Measurements from ENCODE around the gene GREB1.

GREB1 gene

DNA sequence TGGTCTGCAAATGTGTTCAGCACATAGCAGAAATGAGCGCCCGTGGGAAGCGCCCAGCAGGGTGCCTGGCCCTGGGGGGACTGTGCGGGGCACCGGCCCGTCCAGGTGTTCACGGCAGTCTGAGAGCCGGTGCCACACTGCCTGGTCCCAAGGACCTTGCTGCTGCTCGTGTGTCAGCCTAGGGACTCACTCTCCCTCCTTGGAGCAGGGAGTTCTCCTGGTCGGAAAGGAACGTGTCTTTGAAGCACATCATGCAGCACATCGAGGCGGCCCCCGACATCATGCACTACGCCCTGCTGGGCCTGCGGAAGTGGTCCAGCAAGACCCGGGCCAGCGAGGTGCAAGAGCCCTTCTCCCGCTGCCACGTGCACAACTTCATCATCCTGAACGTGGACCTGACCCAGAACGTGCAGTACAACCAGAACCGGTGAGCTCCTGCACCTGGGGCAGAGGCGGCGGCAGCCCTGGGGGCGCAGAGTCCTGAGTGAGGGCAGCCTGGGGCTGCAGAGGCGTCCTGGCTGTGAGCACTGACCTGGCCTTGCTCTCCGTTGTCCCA lies 100.2 kb downstream of the GREB1 start:
- H3K4me1 ChIP-seq (ENCODE audit: low read depth, poor library complexity, severe bottlenecking) = no peaks in the 10 kb centered on the region
- TF ChIP-seq, protein P1, sequence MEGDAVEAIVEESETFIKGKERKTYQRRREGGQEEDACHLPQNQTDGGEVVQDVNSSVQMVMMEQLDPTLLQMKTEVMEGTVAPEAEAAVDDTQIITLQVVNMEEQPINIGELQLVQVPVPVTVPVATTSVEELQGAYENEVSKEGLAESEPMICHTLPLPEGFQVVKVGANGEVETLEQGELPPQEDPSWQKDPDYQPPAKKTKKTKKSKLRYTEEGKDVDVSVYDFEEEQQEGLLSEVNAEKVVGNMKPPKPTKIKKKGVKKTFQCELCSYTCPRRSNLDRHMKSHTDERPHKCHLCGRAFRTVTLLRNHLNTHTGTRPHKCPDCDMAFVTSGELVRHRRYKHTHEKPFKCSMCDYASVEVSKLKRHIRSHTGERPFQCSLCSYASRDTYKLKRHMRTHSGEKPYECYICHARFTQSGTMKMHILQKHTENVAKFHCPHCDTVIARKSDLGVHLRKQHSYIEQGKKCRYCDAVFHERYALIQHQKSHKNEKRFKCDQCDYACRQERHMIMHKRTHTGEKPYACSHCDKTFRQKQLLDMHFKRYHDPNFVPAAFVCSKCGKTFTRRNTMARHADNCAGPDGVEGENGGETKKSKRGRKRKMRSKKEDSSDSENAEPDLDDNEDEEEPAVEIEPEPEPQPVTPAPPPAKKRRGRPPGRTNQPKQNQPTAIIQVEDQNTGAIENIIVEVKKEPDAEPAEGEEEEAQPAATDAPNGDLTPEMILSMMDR (conservative IDR thresholded peaks at IDR 0.05; ENCODE audit: low read depth, low read length) = no peak
- H4K20me1 ChIP-seq (ENCODE audit: insufficient read depth) = no peaks in the 10 kb centered on the region
- H3K4me2 ChIP-seq = no peak overlapping the region
- no peaks in the 10 kb centered on the region for H3K36me3 ChIP-seq (ENCODE audit: insufficient read depth)
- H2AFZ ChIP-seq (ENCODE audit: low read depth) = no peak overlapping the region
- no peaks in the 10 kb centered on the region for H3K27me3 ChIP-seq (ENCODE audit: insufficient read depth, low read depth)
- H3K9ac ChIP-seq = no peak overlapping the region
- H3K27ac ChIP-seq = no peak overlapping the region
- H3K4me3 ChIP-seq (IDR thresholded peaks at IDR 0.05; ENCODE audit: insufficient read depth, low read depth, low read length) = no peak overlapping the region
- no peaks in the 10 kb centered on the region for H3K79me2 ChIP-seq (ENCODE audit: insufficient read depth, low read depth)

- TF ChIP-seq, protein P1 (conservative IDR thresholded peaks at IDR 0.05; ENCODE audit: low read depth, low read length) = no peak
- H3K4me1 ChIP-seq (ENCODE audit: low read depth, poor library complexity, severe bottlenecking) = no peaks in the 10 kb centered on the region
- H3K27me3 ChIP-seq (ENCODE audit: insufficient read depth, low read depth) = no peaks in the 10 kb centered on the region
- H4K20me1 ChIP-seq (ENCODE audit: insufficient read depth) = no peaks in the 10 kb centered on the region
- no peaks in the 10 kb centered on the region for H3K36me3 ChIP-seq (ENCODE audit: insufficient read depth)
- no peaks in the 10 kb centered on the region for H3K79me2 ChIP-seq (ENCODE audit: insufficient read depth, low read depth)
- no peak overlapping the region for H3K4me3 ChIP-seq (IDR thresholded peaks at IDR 0.05; ENCODE audit: insufficient read depth, low read depth, low read length)
- no peak overlapping the region for H3K4me2 ChIP-seq
- H3K9ac ChIP-seq = no peak overlapping the region
- no peak overlapping the region for H3K27ac ChIP-seq
- no peak overlapping the region for H2AFZ ChIP-seq (ENCODE audit: low read depth)
Observed at GRCh38 chr2:11634584-11634983, 100.7 kb downstream of the GREB1 start.

DNA sequence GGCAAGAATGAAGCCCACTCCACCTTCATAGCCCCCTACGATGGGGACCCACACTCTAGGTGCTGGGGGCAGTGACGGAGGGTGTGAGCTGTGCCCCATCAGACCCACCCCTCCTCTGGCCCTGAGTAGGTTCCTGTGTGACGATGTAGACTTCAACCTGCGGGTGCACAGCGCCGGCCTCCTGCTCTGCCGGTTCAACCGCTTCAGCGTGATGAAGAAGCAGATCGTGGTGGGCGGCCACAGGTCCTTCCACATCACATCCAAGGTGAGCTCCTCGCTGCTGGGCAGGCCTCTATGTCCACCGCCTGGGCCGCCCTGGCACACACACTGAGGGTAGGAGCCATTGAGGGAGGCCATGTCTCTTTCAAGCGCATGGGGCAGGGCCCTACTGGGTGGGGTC lies 101.3 kb downstream of the GREB1 start:
- H2AFZ ChIP-seq (ENCODE audit: low read depth) = no peak overlapping the region
- no peak overlapping the region for H3K4me2 ChIP-seq
- H3K79me2 ChIP-seq (ENCODE audit: insufficient read depth, low read depth) = no peaks in the 10 kb centered on the region
- H3K27ac ChIP-seq = no peak overlapping the region
- H3K4me3 ChIP-seq (IDR thresholded peaks at IDR 0.05; ENCODE audit: insufficient read depth, low read depth, low read length) = no peak overlapping the region
- H4K20me1 ChIP-seq (ENCODE audit: insufficient read depth) = no peaks in the 10 kb centered on the region
- no peaks in the 10 kb centered on the region for H3K4me1 ChIP-seq (ENCODE audit: low read depth, poor library complexity, severe bottlenecking)
- no peak overlapping the region for H3K9ac ChIP-seq
- TF ChIP-seq, protein P1 (conservative IDR thresholded peaks at IDR 0.05; ENCODE audit: low read depth, low read length) = no peak
- H3K36me3 ChIP-seq (ENCODE audit: insufficient read depth) = no peaks in the 10 kb centered on the region
- H3K27me3 ChIP-seq (ENCODE audit: insufficient read depth, low read depth) = no peaks in the 10 kb centered on the region

GRCh38 chr2:11636593-11637295 lies 102.9 kb downstream of the GREB1 start:
- H3K4me2 ChIP-seq = no peak overlapping the region
- no peaks in the 10 kb centered on the region for H3K27me3 ChIP-seq (ENCODE audit: insufficient read depth, low read depth)
- H3K36me3 ChIP-seq (ENCODE audit: insufficient read depth) = no peaks in the 10 kb centered on the region
- TF ChIP-seq, protein P1 (conservative IDR thresholded peaks at IDR 0.05; ENCODE audit: low read depth, low read length) = no peak
- no peaks in the 10 kb centered on the region for H3K79me2 ChIP-seq (ENCODE audit: insufficient read depth, low read depth)
- no peak overlapping the region for H3K4me3 ChIP-seq (IDR thresholded peaks at IDR 0.05; ENCODE audit: insufficient read depth, low read depth, low read length)
- H3K9ac ChIP-seq = no peak overlapping the region
- no peaks in the 10 kb centered on the region for H4K20me1 ChIP-seq (ENCODE audit: insufficient read depth)
- H3K4me1 ChIP-seq (ENCODE audit: low read depth, poor library complexity, severe bottlenecking) = no peaks in the 10 kb centered on the region
- no peak overlapping the region for H2AFZ ChIP-seq (ENCODE audit: low read depth)
- H3K27ac ChIP-seq = no peak overlapping the region

All from KMS-11 (cell line).